ENCODE results near the gene ATG7.
"Not testable (repeated sequence)": the region's sequence is repeated elsewhere in the genome, so short reads cannot be mapped to it uniquely, and the experiment has no call there.

Gene ATG7

GRCh38 chr3:11392014-11392859 lies 120.0 kb downstream of the ATG7 start:
- no peak for DNase-seq

GRCh38 chr3:11392860-11393114 lies 120.6 kb downstream of the ATG7 start:
- no peak for DNase-seq

DNA sequence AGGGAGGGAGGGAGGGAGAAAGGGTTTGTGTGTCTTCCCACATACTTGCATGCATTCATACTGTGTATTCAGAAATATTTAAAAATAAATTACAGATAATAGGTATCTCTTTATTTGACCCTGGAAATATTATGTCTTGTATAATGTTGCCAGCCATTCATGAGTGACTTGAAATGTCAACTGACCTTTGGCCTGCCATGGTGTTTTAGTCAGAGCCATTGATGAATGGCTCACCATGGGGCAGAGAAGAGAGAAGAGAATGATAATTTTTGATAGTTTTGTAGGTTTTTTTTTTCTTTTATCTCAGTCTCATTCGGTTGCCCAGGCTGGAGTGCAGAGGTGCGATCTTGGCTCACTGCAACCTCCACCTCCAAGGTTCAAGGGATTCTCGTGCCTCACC lies 121.2 kb downstream of the ATG7 start:
- DNase-seq: no peak

GRCh38 chr3:11394392-11394791 lies 122.2 kb downstream of the ATG7 start:
- no peak for DNase-seq

DNA sequence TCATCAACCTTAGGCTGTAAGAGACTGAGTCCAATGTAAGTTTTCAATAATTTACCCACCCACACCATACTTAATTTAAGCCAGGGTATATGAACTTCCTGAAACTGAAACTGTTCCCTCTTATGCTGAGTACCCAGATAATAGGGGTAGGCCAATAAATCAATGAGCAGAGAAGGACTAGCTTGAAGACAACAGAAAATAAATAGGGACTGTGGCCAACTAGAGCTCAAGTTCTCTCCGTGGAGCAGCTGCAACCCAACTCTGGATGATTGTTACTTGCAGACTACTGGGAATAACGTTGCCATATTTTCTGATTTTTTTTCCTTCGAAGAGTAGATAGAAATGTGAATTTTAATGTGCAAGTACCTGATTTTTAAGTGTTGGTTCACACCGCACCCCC lies 128.0 kb downstream of the ATG7 start:
- DNase-seq: no peak

DNA sequence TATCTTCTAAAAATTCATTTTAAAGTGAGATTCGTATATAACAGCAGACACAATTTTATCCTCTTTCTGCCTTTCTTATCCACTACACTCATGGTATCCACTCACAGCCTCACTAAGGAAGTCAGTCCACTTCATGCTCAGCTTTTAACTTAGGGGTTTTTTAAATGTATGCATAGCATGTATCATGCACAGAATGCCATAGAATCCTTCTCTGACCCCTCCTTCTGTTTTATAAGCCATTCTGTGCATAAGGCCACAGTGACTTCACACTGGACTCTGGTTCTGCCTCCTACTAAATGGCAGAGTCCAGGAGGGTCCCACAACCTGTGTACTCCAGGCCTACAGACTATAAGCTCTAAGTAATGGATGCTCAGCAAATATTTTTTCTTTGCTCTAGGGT lies 129.2 kb downstream of the ATG7 start:
- no peak for DNase-seq

- no peak for DNase-seq
Measured at GRCh38 chr3:11405323-11405722, 133.1 kb downstream of the ATG7 start.

DNA sequence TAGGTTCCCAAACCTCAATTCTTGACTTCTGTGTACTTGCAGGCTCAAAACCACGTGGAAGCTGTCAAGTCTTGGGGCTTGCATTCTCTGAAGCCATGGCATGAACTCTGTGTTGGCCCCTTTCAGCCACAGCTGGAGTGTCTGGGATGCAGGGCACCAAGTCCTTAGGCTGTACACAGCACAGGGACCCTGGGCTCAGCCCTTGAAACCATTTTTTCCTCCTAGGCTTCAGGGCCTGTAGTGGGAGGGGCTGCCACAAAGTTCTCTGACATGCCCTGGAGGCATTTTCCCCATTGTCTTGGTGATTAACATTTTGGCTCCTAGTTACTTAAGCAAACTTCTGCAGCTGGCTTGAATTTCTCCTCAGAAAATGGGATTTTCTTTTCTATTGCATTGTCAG lies 135.4 kb downstream of the ATG7 start:
- no peak for DNase-seq

DNA sequence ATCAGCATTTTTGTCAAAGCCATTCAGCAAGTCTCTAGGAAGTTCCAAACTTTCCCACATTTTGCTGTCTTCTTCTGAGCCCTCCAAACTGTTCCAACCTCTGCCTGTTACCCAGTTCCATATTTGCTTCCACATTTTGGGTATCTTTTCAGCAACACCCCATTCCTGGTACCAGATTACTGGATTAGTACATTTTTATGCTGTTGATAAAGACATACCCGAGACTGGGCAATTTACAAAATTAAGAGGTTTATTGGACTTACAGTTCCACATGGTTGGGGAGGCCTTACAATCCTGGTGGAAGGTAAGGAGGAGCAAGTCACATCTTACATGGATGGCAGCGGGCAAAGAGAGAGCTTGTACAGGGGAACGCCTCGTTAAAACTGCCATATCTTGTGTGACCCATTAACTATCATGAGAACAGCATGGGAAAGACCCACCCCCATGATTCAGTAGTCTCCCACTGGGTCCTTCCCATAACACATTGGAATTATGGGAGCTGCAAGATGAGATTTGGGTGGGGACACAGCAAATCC lies 136.2 kb downstream of the ATG7 start:
- not testable (repeated sequence) for DNase-seq

DNA sequence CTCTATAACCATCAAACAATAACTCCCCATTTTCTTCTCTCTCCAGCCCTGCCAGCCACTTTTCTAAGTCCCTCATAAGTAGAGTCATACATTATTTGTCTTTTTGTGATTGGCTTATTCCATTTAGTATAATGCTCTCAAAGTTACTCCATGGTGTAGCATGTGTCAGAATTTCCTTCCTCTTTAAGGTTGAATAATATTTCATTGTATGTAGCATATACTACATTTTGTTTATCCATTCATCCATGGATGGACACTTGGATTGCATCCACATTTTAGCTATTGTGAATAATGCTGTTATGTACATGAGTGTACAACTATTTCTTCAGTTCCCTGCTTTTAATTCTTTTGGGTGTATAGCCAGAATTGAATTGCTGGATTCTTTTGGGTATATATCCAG lies 138.4 kb downstream of the ATG7 start:
- no peak for DNase-seq

- DNase-seq: no peak
Measured at GRCh38 chr3:11411956-11412355, 139.8 kb downstream of the ATG7 start.

DNA sequence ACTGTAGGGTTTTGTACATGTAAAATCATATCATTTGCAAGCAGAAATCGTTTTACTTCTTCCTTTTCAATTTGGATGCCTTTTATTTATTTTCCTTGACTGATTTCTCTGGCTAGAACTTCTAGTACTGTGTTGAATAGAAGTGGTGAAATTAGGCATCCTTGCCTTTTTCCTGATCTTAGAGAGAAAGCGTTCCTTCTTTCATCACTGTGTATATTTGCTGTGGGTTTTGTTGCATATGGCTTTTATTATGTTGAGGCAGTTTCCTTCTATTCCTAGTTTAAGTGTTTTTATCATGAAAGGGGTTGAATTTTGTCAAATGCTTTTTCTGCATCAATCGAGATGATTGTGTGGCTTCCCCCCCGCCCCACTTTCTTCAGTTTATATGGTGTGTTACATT lies 140.9 kb downstream of the ATG7 start:
- no peak for DNase-seq

DNA sequence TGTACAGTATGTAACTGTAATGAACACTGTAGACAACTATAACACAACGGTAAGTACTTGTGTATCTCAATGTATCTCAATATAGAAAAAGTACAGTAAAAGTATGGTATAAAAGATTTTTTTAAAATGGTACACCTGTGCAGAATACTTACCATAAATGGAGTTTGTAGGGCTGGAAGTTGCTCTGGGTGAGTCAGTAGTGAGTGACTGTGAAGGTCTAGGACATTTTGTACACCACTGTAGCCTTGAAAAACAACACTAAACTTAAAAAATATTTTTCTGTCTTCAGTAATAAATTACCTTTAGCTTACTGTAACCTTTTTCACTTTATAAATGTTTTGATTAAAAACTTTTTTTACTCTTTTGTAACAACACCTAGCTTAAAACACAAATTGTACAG lies 142.9 kb downstream of the ATG7 start:
- DNase-seq: no peak

- no peak for DNase-seq
Measured at GRCh38 chr3:11420066-11420465, 147.9 kb downstream of the ATG7 start.

DNA sequence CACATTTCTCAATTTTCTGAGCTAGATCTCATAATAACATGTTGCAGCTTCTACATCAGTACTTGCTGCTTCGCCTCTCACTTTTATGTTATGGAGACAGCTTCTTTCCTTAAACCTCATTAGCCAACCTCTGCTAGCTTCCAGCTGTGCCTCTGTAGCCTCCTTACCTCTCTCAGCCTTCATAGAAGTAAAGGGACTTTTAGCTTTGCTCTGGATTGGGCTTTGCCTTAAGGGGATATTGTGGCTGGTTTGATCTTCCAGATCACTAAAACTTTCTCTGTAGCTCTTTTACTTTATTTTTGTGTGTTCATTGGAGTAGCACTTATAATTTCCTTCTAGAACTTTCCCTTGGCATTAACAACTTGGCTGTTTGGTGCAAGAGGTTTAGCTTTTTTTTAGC lies 150.1 kb downstream of the ATG7 start:
- DNase-seq: no peak

DNA sequence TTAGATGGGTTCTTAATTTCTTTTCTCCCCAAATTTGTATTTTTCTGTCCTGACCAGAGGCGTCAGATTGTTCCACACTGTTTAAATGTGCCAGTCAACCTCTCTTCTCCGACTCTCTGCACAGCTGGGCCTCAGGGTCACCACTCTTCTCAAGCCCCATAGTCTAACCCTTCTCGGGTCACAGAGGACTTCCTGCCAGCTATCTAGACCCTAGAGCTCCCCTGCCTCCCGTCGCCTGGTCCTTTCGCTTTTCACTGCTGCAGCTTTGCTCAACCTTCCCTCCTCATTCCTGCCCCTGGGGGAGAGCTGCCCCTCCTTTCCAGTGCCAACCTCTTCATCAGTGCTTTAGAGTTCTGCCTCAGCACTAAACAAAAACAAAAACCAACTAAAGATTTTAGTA lies 151.7 kb downstream of the ATG7 start:
- DNase-seq: no peak

DNA sequence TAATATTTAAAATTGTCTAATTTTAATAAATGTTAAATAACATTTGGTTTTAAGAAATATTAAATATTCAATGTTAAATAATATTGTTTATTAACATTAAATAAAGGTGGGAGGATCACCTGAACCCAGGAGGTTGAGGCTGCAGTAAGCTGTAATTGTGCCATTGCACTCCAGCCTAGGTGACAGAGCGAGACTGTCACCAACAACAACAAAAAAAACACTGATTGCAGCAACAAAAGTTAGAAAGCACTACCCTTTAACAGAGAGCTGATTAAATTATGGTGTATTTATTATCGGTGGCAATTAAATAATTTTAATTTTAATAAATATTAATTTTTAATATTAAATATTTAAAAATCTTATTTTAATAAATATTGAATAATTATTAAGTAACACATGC lies 152.1 kb downstream of the ATG7 start:
- DNase-seq: no peak

DNA sequence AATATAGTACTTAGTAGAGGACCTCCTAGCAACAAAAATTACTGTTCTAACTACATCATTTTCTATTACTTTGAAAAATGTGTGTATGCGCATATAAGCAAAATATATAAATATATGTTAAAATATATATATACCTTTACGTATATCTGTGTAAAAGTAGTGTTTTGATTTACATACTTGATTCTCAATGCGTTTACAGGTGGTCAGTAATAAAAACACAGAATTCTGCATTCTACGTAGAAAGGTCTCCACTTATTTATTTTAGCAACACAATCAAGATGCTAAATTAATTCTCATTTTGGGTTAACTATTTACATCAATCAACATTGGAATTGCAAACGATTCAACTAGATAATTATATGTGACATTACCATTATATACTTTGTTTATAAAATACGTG lies 158.0 kb downstream of the ATG7 start:
- DNase-seq: no peak

DNA sequence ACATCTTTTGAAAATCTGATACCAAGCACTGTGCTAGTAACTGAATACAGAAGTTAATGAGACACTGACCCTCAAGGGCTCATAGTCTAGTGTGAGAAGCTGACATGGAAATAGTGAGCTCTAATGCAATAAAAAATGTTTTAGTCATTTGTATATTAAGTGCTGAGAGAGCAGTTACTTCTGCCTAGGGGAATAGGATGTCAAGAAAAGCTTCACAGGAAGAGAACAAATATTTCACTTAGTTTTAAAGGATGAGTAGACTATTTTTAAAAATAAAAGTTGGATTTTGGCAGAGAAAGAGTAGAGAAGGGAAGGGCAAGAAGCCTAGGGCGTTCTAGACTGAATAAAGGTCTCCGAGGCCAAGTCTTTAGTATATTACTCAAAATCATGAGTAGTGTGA lies 158.4 kb downstream of the ATG7 start:
- no peak for DNase-seq

DNA sequence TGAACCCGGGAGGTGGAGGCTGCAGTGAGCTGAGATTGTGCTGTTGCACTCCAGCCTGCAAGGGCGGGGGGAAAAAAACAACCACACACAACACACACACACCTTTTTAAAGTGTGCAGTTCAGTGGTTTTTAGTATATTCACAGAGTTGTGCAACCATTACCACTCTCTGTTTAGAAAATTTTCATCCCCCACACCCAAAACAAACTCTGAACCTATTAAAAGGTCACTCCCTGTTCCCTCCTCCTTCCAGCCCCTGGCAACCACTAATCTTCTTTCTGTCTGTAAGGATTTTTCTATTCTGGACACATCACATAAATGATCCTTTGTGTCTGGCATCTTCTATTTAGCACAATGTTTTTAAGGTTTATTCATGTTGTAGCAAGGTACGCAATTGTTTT lies 159.1 kb downstream of the ATG7 start:
- no peak for DNase-seq

- DNase-seq: no peak
Measured at GRCh38 chr3:11434017-11434526, 161.9 kb downstream of the ATG7 start.

DNA sequence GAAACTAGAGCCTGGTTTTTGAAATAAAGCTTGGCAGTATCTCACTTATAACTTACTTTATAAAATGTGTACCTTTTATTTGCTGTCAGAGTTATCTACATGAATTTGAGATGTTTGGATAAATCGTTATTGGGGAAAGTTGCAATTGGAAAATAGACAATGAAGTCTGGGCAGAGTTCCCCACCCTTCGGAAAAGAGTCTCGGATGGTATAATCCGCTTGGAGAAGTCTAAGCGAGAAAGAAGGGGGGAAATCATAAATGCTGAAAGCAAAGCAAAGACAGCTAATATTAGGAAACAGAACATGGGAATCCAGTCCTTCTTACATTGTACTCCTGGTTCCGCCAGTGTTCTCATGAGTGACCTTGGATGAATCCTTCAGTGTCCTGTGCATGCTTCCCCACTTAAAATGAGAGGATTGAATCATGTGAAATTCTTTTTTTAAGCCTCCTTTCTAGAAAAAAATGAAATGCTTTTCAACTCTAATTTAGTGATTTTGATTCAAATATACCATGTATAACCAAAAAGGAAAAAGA lies 162.4 kb downstream of the ATG7 start:
- DNase-seq: no peak

DNA sequence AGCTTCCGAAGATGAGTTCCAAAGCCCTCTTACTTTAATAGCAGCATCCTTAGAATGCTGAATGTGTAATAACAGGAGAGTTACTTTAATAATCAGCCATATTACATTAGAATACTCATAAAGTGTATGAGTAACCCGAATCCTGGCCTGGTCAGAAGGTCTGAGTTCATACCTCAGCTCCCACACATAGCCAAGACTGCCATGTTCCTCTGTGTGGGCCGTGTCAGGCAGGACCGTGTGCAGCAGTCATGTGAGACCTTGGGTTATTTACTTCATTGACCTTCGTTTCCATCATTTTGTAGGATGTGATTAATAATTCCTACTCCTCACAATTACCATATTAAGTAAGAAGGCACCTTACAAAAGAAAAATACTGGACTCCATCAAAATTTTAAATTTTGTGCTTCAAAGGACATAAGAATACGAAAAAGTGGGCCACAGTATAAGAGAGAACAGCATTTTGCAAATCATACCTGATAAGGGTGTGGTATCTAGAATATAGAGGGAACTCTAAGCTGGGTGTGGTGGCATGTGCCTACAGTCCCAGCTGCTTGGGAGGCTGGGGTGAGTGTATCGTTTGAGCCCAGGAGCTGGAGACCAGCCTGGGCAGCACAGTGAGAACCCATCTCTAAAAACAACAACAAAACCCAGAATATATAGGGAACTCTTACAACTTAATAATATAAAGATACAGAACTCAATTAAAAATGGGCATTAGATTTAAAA lies 163.4 kb downstream of the ATG7 start:
- no peak for DNase-seq

GRCh38 chr3:11436775-11437174 lies 164.6 kb downstream of the ATG7 start:
- DNase-seq: no peak

All from activated CD4-positive, CD25-positive, alpha-beta regulatory T cell treated with anti-CD3 and anti-CD28 coated beads, Interleukin-2, amount 50 U/mL, for 72 hours (primary cell).